Activated T-helper 1 cell treated with anti-CD3 and anti-CD28 coated beads, Interleukin-2, amount 50 U/mL, for 16 hours (primary cell): ENCODE data around the gene TENM4.

Source experiments
- DNase-seq, 2 donors: peaks; one replicate each; pipeline ENCODE4 v3.0.0-alpha.2; 2020; ENCODE audit warnings: low read depth in 1 of 2, low spot score in 1 of 2

Gene TENM4

DNA sequence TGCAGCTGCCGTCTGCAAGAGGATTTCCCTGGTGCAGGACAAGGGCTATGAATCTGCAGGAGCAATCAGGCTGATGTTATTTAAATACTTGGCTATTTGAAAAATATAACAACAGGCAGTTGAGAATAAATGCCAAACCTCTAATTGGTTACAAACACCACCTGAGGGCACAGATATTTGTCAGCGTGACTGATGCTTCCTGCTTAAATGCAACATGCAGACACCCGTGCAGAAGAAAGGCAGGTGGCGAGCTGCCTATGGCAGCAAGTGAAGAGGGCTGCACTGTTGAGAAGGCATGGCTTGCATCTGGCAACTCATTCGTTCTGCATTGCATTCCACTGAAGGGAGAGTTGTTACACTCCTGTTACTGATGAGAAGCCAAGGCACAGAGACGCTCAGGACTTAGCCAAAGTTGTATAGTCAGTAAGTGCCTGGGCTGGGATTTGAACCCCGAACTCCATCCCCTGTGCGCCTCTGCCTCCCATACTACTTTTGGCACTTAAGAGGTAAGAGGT, 350.6 kb downstream of the TENM4 start:
- DNase-seq = no peak

DNA sequence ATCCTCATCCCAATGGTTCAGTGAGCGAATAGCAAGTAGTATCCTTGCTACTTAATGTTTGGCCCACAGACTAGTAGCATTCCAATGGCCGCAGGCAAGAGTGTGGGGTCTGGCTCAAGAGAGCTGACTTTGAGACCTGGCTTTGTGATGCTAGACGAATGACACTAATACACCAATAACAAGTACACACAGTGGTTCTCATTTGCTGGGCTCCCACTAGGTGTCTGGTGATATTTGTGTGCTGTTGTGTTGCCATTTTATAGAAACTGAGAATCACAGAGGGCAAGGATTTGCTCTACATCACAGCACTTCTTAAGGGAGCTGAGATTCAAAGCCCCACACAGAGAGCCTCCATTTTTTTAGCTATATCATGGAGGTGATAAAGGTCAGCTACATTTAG, 351.2 kb downstream of the TENM4 start:
- DNase-seq = no peak

DNA sequence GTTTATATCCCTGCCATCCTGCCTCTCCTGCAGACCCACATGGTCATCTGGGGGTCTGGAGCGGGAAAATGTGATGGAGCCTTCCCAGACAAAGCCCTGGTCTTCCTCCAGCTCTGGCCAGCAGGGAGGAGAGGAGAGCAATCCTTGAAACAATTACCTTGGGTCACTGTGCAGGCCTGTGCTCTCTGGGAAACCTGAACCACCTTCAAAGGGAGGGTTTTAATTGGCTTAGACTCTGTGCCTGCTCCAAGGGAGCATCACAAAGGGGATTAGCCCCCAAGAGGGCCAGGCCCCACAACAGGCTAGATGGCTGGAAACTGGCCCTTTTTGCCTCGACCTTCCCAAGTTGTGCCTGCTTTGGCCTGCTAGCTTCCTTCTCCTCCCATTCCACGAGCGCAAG, 351.9 kb downstream of the TENM4 start:
- DNase-seq = no peak

DNA sequence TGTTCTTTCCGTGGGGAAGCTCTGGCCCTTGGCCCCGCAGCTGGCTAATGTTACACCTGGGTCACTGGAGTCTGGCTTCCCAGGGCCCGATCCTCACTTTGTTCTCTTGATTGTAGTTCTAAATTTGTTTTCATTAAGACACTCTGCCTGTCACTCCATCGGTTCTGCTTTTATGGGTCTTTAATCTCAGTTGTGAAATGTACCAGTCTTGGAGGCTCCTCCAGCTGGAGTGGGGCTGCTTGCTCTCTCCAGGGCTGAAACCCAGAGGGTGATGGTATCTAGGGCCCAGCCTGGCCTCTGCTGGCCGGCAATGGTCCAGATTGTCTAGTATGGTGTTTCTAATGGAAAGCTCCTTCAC, 352.9 kb downstream of the TENM4 start:
- no peak for DNase-seq

DNA sequence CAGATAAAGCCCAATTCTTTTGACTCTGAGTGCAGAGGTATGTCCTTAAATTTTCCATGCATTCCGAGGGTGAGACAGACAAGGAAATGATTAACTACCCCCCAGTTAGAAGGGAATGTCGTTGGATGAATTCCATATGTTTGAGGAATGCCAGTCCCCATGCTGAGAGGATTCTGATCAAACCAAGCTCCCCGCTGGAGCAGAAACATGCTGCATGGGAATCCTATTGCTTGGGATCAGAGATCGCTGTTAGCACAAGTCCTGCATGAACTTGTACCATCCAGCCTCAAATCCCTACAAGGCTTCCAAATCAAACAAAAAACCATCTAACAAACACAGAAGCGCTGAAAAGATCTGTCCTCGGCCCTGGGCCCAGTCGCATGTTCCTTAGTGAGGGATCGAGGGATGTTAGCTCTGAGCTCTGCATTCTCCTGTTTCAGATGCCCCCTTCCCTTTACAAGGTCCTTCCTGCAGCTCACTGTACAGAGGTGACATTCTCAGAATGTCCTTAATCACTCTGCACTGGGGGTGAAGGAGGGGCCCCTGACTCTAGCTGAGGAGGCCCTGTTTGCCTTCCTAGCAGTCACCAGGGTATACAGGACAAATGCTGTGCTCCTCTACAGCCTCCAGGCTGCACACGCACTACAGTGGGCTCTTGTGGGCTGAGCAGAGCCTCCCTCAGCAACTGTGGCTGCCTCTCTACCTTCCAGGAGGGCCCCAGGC, 353.4 kb downstream of the TENM4 start:
- no peak for DNase-seq

DNA sequence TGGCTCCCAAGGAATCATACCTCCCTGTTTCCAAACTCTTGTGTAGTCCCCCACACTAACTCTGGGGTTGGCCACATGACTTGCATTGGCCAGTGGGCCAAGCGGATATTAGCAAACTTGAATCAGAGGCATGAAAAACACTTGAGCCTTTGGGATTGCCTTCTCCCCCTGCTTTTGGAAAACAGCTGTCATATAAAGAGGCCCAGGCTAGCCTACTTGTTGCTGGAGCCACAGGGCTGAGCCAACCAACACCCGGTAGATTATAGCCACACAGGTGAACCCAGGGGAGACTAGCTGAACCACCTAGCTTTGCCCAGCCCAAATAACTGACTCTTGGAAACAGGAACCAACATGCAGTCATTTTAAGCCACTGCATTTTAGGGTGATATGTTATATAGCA, 354.8 kb downstream of the TENM4 start:
- no peak for DNase-seq

DNA sequence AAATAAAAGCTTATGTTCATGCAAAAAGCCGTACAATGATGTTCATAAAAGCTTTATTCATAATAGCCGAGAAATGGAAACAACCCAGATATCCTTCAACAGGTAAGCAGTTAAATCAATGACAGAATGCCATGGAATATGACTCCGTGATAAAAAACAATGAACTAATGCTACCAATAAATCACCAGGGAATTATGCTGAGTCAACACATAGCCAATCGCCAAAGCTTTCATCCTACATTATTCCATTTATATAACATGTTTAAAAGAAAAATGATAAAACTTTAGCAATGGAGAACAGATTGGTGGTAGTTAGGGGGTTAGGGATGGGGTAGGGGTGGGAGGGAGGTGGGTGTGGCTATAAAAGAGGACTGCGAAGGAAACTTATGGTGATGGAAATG, 356.4 kb downstream of the TENM4 start:
- no peak for DNase-seq

DNA sequence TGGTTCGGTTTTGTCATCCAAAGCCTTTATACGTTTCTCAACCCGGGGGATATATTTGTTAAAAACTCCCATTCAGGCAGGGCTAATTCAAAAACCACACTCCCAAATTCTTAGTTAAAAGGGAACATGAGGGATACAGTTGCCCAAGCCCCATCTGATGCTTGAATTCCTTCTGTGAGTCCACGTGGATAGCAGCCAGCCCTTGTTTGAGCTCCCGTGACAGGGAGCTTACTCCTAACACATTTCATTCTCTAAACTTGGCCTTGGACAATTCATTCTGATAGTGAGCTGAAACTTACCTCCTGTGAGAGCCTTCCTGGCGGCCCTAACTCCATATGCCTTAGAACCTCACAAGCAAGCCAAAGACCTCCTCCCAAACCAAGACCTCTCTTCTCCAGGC, 357.5 kb downstream of the TENM4 start:
- no peak for DNase-seq

DNA sequence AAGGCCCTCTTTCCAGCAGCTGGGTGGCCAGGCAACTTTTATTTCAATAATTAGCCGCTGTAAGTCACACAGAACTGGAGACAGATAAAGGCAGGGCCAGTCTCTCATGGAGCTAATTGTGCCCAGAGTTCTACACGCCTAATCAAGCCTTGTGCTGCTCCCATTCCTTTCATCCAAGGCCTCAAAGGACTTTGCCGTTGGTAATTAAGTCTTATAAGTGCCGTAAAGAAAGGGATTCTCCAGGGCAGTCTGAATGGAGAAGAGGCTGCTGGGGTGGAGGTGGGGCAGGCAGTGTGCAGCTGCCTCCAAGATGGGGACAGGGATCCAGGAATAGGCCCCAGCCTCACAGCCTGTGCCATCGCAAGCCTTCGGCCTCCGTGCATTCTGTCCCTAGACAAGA, 357.9 kb downstream of the TENM4 start:
- no peak for DNase-seq

DNA sequence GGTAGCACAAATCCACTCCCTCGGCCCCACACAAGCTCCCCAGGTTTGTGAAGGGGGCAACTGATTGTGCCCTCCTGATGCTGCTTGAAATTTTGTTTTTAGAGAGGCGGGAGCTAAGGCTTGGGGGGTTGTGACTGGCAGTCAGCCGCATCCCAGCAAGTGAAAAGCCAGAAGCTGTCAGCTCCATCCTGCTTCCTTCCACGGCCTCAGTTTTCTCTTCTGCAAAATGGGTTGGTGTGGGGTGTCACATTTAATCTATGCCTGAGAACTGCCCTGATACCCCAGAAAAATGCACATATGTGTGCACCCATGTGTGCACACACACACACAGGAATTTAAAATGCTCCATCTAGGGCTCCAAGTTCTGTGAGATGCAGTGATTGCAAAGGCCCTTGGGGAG, 358.6 kb downstream of the TENM4 start:
- DNase-seq = no peak

DNA sequence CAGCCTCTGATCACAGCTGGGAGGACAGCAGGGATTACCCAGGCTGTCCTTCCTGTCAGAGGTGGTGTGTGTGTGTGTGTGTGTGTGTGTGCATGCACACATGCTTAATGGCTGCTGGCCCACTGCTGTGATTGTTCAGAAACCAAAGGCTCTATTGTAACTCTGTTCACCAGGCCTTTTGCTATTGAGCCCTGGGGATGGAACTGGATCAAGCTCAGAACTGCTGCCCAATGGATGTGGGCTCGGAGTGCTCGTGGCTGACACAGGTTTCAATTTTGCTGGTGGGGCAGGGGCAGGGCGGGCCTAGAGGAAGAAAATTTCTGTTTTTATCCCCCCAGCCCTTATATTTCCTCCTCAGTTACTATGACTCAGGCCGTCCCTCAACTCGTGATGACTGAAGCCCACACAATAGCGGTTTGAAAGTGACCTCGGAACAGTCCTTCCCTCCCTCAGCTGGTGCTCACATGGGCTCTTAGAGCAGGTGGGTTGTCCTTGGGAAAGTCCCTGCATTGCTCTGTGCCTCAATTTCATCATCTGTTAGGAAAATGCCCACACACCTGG, 359.3 kb downstream of the TENM4 start:
- no peak for DNase-seq

DNA sequence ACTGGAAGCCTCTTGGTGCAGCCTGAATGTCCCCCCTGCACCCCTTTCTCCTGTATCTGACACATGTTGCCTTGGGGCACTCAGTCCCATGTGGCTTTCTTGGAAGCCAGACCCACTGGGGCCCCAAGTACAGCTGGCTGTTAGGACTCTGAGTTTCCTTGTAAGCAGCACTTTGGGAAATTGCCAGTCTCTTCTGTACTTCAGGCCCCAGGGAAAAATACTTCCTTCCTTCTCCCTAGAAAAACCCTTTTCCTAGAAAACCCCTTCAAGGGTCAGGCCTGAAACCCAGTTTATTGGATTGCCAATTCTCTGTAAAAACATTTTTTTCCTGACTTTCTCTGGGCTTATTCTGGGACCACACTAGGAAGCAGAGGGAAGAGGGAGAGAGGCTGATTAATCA, 360.3 kb downstream of the TENM4 start:
- no peak for DNase-seq

DNA sequence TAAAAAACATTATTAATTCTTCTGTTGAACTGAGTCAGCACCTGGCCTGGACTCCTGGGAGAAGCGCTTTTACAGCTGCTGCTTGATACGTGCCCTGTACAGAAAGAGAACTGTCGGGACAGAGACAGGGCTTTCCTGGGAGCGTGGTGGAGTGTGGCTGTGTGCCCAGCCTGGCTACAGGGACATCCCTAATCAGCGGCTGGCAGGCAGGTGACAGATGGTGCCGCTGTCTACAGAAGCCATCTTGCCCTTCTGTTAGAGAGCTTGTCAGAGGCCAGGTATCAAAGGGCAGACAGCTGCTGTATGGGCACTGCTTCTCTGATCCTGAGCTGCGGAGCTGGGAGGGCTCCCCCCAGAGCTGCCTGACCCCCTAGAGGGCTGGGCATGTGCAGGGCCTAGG, 361.8 kb downstream of the TENM4 start:
- no peak for DNase-seq

DNA sequence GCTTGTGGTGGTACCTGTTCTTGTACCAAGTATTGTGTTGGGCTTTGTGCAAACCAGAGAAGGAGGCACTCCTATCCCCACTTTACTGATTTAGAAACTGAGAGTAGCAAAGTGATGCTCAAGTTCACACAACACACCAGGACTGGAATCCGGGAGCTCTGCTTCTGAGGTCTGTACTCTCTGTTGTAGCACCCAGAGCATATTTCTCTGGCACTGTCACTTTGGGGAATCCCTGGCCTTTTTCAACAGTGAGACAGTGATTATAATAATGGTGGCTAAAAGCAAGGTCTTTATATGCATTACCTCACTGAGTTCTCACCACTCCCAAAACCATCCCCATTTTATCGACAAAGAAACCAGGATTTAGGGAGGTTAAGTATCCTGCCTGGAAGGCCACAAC, 362.4 kb downstream of the TENM4 start:
- DNase-seq = no peak

DNA sequence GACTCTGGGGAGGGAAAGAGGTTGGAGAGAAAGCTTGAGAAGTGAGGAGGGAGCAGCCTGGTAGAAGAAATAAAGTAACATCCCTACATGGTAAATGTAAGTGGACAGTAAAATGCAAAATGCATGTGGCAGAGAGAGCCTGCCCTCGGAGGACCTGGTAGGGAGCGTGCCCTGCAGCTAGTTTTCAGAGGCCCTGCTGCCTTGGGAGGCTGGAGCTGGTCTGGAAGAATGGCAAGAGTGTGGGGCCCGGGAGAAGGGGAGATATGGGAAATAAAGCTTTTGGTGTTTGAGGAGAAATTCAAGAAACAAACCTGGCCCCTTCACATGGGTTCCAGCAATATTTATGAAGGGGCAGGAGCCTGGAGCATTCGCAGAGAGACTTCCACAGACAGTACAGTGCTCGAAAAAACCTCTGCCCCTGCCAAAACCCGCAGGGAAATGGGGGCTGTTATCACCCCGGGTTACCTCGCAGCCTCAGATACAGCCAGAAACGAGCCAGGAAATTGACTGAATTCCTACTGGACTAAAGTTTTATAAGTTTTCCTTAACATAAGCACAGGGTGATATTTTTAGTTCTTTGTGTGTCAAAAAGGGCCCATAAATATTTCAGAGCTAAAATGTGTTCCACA, 363.0 kb downstream of the TENM4 start:
- DNase-seq = no peak

DNA sequence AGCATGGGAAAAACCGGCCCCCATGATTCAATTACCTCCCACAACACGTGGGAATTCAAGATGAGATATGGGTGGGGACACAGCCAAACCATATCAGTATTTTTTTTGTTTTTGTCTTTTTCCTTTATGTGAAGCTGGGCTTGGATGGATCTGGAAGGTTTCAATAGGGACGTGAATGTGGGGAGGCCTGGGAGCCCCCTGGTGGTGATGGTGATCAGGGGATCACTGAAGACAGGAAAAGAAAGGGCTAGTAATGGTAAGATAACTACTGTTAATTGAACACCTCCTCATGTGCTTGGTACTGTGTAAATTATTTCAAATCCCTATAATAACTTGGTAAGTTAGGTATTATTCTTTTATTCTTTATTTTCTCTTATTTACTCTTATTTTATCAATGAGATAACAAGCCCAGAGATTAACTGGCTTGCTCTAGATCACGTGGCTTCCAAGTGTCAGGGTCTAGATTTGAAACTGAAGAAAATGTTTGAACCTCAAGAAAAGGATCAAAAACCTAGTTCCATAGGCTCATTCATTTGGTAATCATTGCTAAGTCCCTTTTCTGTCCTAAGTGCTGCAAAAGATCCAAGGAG, 364.2 kb downstream of the TENM4 start:
- no peak for DNase-seq

DNA sequence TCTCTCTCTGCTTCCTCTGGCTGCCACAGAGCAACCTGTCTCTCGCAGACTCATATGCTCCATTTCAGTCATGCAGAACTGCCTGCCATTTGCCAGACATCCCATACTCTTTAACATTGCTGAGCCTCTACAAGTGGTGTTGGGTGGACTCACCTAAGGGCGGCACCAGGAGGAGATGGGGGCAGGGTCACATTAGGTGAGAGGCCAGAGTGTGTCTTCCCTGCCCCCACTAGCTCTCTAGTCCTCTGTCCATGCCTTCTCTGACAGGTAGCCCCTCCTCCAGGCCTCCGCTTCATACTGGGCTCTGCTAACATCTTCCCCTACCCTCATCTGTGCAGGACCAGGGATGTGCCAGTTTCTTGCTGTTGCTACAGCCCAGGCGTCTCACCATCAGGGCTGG, 366.3 kb downstream of the TENM4 start:
- no peak for DNase-seq

DNA sequence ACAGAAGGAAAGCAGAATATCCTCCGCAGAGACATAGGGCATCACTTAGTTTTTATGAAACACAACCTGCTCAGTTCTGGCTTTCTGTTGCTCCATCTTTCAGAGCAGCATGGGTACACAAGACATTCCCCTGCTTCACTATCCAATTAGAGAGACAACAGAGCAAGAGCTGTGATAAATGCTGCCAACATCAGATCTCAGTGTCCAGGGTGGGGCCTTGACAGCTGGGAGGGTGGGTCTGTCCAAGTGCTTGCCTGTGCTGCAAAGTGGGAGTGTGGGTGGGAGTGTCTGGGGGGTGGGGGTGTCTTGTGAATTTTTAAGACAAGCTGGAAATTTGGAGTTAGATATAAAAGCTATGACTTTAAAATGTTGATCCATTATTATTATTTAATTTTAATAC, 369.6 kb downstream of the TENM4 start:
- no peak for DNase-seq

DNA sequence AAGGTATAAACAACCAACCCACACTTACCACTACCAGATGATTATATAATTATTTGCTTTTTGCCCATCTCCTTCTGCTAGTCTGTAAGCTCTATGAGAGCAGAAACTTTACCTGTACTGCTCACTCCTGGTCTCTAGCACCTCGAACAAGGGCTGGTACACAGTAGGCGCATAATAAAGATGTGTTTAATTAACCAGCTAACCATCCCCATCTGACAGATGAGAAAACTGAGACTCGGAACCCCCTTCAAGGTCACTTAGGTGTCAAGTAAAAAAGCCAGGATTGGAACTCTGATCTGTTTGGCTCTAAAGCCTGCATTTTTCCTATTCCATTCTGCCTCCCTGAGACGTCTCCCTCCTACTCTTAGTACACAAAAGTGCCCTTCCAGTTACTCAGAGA, 370.3 kb downstream of the TENM4 start:
- no peak for DNase-seq

DNA sequence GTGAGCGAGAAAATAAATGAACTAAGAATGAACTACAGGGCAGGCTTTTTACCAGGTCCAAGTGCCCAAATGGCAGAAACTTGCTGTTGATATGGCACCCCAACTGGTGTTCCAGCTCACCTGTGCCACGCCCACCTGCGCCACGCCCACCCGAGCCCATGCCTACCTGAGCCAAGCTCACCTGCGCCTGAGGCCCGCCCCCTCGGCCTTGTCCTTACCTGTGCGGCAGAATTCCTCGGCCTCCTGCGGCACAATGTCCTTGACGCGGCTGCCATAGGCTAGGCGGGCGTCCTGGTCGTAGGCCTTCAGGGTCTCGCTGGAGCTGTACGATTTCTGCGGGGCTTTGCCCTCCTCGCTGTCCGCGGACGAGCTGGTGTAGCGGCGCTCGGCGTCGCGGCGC, 371.3 kb downstream of the TENM4 start:
- no peak for DNase-seq

DNA sequence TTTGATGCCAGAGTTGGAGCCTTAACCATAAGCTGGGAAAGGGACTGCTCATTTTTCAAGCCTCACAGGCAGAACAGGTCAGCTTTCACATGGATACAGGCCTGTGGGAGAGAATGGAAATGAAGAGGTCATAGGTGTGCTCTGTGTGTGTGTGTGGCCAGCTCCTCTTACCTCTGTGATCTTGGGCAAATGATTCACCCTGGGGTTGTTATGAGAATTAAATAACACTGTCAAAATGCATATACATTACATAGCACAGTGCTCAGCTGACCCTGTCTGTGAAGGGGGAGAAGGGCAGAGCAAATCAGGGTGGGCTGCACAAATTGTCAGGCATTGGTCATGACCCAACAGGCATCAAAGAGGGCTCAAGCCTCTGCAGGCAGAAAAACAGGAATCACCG, 372.5 kb downstream of the TENM4 start:
- no peak for DNase-seq

DNA sequence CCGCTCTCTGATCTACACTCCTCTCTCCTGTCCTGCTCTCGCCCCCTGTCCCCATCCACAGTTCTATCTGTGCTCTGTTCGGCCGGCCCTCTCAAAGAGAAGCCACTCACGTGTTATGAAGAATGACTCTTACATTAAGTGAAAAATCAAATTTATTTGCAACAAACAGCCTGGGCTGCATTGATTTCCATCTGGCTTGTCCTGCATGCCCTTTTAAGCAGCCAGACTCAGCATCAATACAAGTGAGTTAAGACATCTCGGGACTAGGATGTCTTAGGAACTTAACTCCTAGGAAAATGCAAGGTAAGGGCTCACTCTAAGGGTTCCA, 373.5 kb downstream of the TENM4 start:
- DNase-seq = no peak
